ENCODE measurements around the gene LLGL2. TPM values are rescaled to one million over a fixed set of nuclear protein-coding genes. Genes with fewer than 3 reads are reported as not detected.

LLGL2 gene
- total RNA-seq, 1 donor from 2014 or later = 9.0 TPM

- H3K9me3 Mint-ChIP-seq = no peaks in the 10 kb centered on the region
- no peak overlapping the region for H3K4me3 Mint-ChIP-seq
- DNase-seq = no peak
- H3K4me1 Mint-ChIP-seq = no peaks in the 10 kb centered on the region
- intact Hi-C loops (cut with micrococcal nuclease) = no loop called here
- H3K27ac Mint-ChIP-seq = no peak overlapping the region
- no peaks in the 10 kb centered on the region for H3K36me3 Mint-ChIP-seq (ENCODE audit: low read depth)
- peaks cover 2% of the 10 kb centered on the region for H3K27me3 Mint-ChIP-seq
Measured at GRCh38 chr17:75563063-75563758, 37.7 kb downstream of the LLGL2 start.

- H3K4me1 Mint-ChIP-seq = no peaks in the 10 kb centered on the region
- H3K36me3 Mint-ChIP-seq (ENCODE audit: low read depth) = no peaks in the 10 kb centered on the region
- H3K4me3 Mint-ChIP-seq = no peak overlapping the region
- H3K9me3 Mint-ChIP-seq = no peaks in the 10 kb centered on the region
- no peak for DNase-seq
- H3K27me3 Mint-ChIP-seq = peaks cover 2% of the 10 kb centered on the region
- intact Hi-C loops (cut with micrococcal nuclease) = no loop called here
- H3K27ac Mint-ChIP-seq = no peak overlapping the region
Measured at GRCh38 chr17:75564195-75564594, 38.7 kb downstream of the LLGL2 start.

GRCh38 chr17:75565066-75565465 lies 39.6 kb downstream of the LLGL2 start:
- H3K4me1 Mint-ChIP-seq = no peaks in the 10 kb centered on the region
- no peaks in the 10 kb centered on the region for H3K36me3 Mint-ChIP-seq (ENCODE audit: low read depth)
- H3K4me3 Mint-ChIP-seq = no peak overlapping the region
- intact Hi-C loops (cut with micrococcal nuclease) = no loop called here
- no peak overlapping the region for H3K27ac Mint-ChIP-seq
- H3K27me3 Mint-ChIP-seq = peaks cover 2% of the 10 kb centered on the region
- H3K9me3 Mint-ChIP-seq = no peaks in the 10 kb centered on the region
- no peak for DNase-seq

GRCh38 chr17:75565618-75566017 lies 40.1 kb downstream of the LLGL2 start:
- intact Hi-C loops (cut with micrococcal nuclease) = no loop called here
- Mint-ChIP-seq H3K36me3 (ENCODE audit: low read depth) (no peaks in the 10 kb centered on the region), H3K4me1 (no peaks in the 10 kb centered on the region), H3K27ac (no peak overlapping the region), H3K9me3 (no peaks in the 10 kb centered on the region), H3K4me3 (no peak overlapping the region), H3K27me3 (peaks cover 2% of the 10 kb centered on the region)
- no peak for DNase-seq

- Mint-ChIP-seq H3K36me3 (ENCODE audit: low read depth) (no peaks in the 10 kb centered on the region), H3K27me3 (peaks cover 2% of the 10 kb centered on the region), H3K4me1 (peaks cover 4% of the 10 kb centered on the region), H3K9me3 (no peaks in the 10 kb centered on the region), H3K27ac (no peak overlapping the region), H3K4me3 (no peak overlapping the region)
- DNase-seq = no peak
- intact Hi-C loops (cut with micrococcal nuclease) = no loop called here
Measured at GRCh38 chr17:75566416-75566815, 40.9 kb downstream of the LLGL2 start.

GRCh38 chr17:75566834-75567233 lies 41.3 kb downstream of the LLGL2 start:
- Mint-ChIP-seq H3K27me3 (peaks cover 2% of the 10 kb centered on the region), H3K4me3 (no peak overlapping the region), H3K27ac (no peak overlapping the region), H3K4me1 (peaks cover 5% of the 10 kb centered on the region), H3K9me3 (no peaks in the 10 kb centered on the region), H3K36me3 (ENCODE audit: low read depth) (no peaks in the 10 kb centered on the region)
- intact Hi-C loops (cut with micrococcal nuclease) = no loop called here
- DNase-seq = no peak

- H3K36me3 Mint-ChIP-seq (ENCODE audit: low read depth) = no peaks in the 10 kb centered on the region
- no peak overlapping the region for H3K27ac Mint-ChIP-seq
- peaks cover 2% of the 10 kb centered on the region for H3K27me3 Mint-ChIP-seq
- peaks cover 5% of the 10 kb centered on the region for H3K4me1 Mint-ChIP-seq
- no peak for DNase-seq
- H3K9me3 Mint-ChIP-seq = no peaks in the 10 kb centered on the region
- H3K4me3 Mint-ChIP-seq = no peak overlapping the region
- intact Hi-C loops (cut with micrococcal nuclease) = no loop called here
Measured at GRCh38 chr17:75568412-75569255, 43.1 kb downstream of the LLGL2 start.

GRCh38 chr17:75570034-75570676 lies 44.7 kb downstream of the LLGL2 start:
- no peak for DNase-seq
- Mint-ChIP-seq H3K9me3 (no peaks in the 10 kb centered on the region), H3K4me1 (peaks cover 5% of the 10 kb centered on the region), H3K4me3 (no peak overlapping the region), H3K27ac (no peak overlapping the region), H3K27me3 (peaks cover 2% of the 10 kb centered on the region), H3K36me3 (ENCODE audit: low read depth) (no peaks in the 10 kb centered on the region)
- intact Hi-C loops (cut with micrococcal nuclease) = no loop called here

- DNase-seq = no peak
- intact Hi-C loops (cut with micrococcal nuclease) = no loop called here
- Mint-ChIP-seq H3K9me3 (no peaks in the 10 kb centered on the region), H3K27me3 (peaks cover 2% of the 10 kb centered on the region), H3K36me3 (ENCODE audit: low read depth) (no peaks in the 10 kb centered on the region), H3K27ac (peak overlapping the region; percentile 20), H3K4me3 (no peak overlapping the region), H3K4me1 (peaks cover 5% of the 10 kb centered on the region)
Measured at GRCh38 chr17:75570772-75571171, 45.3 kb downstream of the LLGL2 start.

GRCh38 chr17:75571197-75571884 lies 45.8 kb downstream of the LLGL2 start:
- DNase-seq = peak; percentile 85
- intact Hi-C loops (cut with micrococcal nuclease) = no loop called here
- Mint-ChIP-seq H3K9me3 (no peaks in the 10 kb centered on the region), H3K36me3 (ENCODE audit: low read depth) (no peaks in the 10 kb centered on the region), H3K4me1 (peaks cover 5% of the 10 kb centered on the region), H3K4me3 (no peak overlapping the region), H3K27me3 (peaks cover 2% of the 10 kb centered on the region), H3K27ac (peak overlapping the region; percentile 91)

- Mint-ChIP-seq H3K9me3 (no peaks in the 10 kb centered on the region), H3K4me1 (peaks cover 5% of the 10 kb centered on the region), H3K4me3 (no peak overlapping the region), H3K27me3 (no peaks in the 10 kb centered on the region), H3K36me3 (ENCODE audit: low read depth) (no peaks in the 10 kb centered on the region), H3K27ac (no peak overlapping the region)
- DNase-seq = no peak
- intact Hi-C loops (cut with micrococcal nuclease) = no loop called here
Measured at GRCh38 chr17:75571885-75572215, 46.4 kb downstream of the LLGL2 start.

GRCh38 chr17:75572713-75573539 lies 47.4 kb downstream of the LLGL2 start:
- Mint-ChIP-seq H3K27me3 (no peaks in the 10 kb centered on the region), H3K4me1 (peaks cover 5% of the 10 kb centered on the region), H3K27ac (no peak overlapping the region), H3K9me3 (no peaks in the 10 kb centered on the region), H3K4me3 (no peak overlapping the region), H3K36me3 (ENCODE audit: low read depth) (no peaks in the 10 kb centered on the region)
- no peak for DNase-seq
- intact Hi-C loops (cut with micrococcal nuclease) = no loop called here

GRCh38 chr17:75573540-75573957 lies 48.1 kb downstream of the LLGL2 start:
- Mint-ChIP-seq H3K27me3 (no peaks in the 10 kb centered on the region), H3K4me3 (no peak overlapping the region), H3K36me3 (ENCODE audit: low read depth) (no peaks in the 10 kb centered on the region), H3K4me1 (peaks cover 5% of the 10 kb centered on the region), H3K27ac (no peak overlapping the region), H3K9me3 (no peaks in the 10 kb centered on the region)
- no peak for DNase-seq
- intact Hi-C loops (cut with micrococcal nuclease) = no loop called here
